COLO829 (cell line): ENCODE results near the gene NFATC1.
A peak's percentile ranks its signal among the peaks of the same experiment; 100 is the strongest.
"Not testable (repeated sequence)": the region's sequence is repeated elsewhere in the genome, so short reads cannot be mapped to it uniquely, and the experiment has no call there.

Experiments
- DNase-seq: peaks from one replicate; pipeline ENCODE4 v3.0.0; 2012; ENCODE audit warnings: low spot score

NFATC1 gene

DNA sequence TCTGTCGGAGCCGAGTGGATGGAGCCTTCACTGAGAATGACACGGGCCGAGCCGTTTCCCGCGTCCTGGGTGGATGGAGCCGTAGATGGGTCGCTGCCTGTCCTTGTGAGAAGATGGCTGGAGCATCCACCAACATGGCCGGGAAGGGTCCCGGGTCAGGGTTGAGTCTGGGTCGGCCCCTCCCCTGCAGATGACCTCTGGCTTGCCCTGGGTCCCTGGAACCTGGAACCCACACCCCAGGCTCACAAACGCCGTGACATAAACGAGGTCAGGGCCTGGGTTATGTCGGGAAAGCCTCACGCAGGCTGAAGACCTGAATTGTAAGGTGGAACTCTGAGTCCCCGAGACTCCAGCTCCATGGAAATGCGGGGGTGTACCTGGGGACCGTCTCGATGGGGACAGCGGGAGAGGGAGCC, 94.9 kb downstream of the NFATC1 start:
- no peak for DNase-seq

DNA sequence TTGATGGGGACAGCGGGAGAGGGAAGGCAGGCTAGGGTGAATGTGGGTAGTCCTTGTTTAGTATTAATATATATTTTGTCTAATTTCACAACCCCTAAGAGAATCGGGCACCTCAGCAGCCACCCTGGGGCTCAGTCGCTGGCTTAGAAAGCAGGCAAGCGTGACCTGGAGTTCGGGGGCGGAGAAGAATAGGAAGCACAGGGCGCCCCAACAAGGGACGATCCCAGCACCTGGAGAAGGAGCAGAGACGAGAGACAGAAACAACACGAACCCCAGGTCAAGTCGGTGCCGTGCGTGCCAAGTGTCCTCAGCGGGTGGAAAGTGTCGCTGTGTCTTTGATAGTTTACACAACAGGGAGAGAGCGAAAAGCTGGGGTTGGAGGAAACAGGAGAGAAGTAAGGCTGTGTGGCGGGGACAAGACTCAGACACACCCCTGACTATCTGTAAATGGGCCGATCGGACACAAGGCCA, 95.4 kb downstream of the NFATC1 start:
- no peak for DNase-seq

DNA sequence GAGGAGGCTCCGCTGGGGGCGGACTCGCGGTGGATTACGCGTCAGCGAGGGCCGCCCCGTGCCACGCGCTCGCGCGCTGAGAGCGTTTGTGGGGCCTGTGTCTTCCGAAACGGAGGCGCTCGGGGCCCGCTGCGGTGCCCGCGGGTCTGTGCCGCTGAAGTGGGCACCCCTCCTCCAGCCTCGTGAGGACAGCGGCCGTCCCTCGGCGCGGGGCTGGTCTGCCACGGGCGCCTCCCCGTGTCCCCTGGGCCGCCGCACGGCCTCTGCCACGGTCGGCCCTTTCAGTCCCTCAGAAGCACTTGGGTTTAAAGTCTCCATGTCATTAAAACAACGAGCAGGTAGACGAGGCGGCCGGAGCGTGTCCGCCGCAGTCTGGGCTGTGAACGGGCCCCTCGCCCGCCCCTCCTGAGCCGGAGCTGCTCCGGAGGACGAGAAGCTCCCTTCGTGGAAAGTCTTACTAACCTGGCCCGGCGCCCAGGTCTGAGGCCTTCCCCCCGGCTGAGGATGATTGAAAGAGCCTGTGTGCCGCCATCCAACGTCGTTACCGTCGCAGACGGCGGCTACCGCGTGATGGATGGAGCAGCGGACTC, 97.6 kb downstream of the NFATC1 start:
- DNase-seq, result no peak

DNA sequence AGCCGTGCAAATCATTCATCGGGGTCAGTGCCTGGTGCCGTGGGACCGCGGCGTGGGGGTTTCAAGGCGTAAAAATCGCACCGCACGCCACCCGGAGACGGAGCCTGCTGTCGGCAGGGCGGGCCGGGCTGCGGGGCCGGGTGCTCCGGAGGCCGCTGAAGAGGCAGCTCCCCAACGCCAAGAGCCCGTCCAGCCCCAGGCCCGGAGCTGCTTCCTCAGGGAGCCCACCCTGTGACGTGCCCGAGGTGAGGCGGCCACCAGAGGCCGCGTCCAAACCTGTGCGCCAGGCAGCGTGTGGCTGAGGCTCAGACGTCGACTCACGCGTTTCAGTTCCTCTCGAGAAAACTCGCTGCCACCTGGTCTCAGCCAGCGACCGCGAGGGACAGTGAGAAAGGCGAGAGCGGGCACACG, 98.1 kb downstream of the NFATC1 start:
- DNase-seq, result no peak

DNA sequence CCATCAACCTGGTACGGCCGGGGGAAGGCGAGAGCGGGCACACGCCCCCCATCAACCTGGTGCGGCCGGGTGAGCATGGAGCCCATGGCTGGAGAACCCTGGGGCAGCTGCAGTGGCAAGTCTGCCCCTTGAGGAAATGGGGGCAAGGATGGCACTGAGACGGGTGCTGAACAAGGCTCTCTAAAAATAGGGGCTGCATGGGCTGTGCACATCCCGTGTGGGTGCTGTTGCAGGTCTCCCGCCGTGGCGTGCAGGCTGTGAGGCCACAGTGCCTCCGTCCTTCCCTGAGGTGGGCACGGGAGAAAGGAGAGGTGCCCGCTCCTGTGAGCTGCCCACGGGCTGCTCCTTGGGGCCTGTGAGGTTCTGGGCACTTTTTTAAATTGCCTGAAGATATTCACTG, 99.2 kb downstream of the NFATC1 start:
- DNase-seq, result no peak

DNA sequence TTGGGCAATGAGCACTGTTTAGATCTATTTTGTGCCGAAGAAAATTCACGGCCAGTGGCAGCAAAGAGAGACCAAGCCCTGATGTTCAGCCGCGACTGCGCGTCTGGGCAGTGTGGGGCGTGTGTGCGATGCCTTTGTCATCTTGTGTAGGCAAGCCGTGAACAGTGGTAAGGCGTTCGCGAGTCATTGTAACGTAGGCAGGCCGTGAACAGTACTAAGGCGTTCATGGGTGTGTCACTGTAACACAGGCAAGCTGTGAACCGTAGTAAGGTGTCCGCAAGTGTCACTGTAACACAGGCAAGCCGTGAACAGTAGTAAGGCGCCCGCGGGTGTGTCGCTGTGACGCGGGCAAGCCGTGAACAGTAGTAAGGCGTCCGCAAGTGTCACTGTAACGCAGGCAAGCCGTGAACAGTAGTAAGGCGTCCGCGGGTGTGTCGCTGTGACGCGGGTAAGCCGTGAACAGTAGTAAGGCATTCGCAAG, 99.9 kb downstream of the NFATC1 start:
- DNase-seq, result no peak

DNA sequence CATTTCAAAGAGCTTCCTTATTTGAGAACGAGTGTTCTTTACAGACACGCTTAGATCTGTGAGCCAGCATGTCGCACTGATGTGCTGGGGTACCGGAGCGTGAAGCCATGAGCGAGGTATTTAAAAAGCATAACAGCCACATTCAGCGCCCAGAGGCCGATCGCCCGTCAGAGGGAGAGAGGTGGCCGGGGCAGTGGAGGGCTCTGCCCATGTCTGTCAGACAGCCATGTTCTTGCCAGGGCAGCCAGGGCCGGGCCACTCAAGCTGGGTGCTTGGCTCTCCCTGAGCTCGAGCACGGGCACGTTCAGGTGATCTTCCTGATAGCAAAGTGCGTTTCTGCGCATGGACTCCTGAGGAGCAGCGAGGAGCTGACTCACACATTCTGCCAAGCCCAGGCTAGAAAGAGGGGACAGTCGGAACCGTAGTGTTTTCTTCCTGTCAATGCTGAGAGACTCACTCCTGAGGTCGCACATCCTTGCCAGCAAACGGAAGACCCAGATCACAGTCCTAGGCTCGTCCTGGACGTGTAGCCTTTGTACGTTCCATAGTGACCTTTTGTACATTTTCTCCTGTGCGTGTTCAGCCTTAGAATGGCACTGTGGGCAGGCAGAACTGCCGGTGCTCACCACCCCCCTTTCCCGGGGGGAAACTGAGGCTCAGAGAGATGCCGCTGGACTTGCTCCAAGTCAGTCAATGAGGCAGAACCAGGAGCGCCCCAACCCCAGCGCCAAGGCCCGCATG, 100.7 kb downstream of the NFATC1 start:
- DNase-seq, result no peak

DNA sequence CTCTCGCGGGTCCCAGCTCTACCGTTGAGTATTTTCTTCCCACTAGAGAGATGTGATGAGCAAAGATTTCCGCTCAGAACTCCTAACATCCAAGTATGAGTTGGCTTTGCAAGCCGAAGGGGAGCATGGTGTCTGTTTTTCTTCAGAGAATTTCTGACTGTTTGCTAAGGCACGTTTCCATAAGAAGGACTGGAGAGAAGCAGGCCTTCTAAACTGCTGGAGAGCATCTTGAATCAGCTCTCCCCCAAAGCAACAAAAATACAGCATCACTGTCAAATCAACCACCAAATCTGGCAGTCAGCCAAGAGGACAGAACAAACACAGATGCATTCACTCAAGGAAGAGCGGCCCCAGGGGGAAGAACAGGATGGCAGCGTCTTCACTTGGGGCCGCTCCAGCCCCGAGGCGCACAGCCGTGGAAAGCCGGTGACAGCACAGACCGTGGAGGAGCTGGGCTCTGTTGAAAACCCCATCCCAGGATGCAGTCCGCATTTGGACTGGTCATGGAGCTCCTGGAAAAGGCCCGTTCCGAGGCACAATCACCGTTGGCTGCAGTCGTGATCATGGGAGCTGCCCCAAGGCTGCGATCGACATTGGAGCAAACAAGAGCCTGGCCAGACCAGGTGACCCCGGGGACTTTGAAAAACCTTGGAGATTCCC, 101.4 kb downstream of the NFATC1 start:
- peak; percentile 59 for DNase-seq

DNA sequence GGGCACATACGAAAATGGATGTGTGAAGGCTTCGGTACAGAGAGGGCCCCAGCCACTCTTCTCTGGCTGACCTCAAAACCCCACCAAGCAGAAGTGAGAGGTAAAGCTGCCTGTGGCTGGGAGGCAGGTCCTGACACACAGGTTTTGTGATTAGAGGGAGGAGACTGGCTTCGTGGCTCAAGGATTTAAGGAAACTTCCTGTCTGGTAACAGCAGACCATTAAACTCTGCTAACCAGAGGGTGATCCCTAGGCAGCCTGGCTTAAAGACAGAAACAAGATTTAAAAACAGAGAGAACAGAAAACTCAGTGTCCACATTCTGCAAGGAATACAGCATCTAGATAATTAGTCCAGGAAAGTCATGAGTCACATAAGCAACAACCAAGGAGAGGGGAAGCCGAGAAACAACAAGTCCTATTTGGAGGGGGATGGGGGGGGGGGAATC, 101.9 kb downstream of the NFATC1 start:
- DNase-seq, result peak; percentile 77

DNA sequence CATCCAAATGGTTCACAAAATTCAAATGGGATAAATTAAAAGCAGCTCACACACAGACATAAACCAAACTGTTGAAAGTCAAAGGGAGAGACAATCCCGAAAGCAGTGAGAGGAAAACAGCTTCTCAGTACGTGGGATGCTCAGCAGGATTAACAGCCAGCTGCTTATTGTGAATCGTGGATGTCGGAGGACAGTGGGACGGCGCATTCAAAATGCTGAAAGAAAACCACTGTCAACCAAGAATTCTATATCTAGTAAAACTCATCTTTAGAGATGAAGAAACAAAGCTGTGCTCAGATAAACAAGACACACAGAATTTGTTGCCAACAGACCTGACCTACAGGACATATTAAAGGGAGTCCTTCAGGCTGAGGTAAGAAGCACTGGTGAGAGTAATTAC, 102.9 kb downstream of the NFATC1 start:
- DNase-seq, result no peak

DNA sequence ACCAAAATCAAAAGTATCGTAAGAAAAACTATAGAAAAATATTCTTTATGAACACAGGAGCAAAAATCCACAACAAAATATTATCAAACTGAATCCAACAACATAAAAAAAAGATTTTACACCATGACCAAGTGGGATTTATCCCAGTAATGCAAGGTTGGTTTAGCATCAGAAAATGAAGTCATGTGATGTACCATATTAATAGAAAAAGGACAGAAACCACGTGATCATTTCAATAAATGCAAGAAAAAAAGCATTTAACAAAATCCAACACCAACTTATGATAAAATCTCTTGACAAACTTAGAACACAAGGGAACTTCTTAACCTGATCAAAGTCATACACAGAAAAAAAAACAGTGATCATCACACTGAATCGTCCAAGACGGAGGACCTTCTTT, 105.3 kb downstream of the NFATC1 start:
- DNase-seq, result no peak

DNA sequence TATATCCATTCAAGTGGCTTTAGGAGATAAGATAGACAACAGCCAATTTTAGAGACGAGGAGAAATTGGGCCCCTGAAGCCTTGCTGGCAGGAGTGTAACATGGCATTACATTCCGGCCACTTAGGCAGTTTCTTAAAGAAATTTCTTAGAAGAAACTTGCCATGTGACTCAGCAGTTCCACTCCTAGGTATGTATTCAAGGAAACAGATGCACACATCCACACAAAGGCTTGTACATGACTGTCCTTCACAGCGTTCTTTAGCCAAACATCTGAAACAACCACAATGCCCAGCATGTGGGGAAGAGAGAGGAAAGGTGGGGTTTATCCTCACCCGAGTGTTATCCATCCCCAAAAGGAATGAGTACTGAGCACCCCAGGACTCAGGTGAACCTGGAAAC, 107.1 kb downstream of the NFATC1 start:
- DNase-seq, result no peak

DNA sequence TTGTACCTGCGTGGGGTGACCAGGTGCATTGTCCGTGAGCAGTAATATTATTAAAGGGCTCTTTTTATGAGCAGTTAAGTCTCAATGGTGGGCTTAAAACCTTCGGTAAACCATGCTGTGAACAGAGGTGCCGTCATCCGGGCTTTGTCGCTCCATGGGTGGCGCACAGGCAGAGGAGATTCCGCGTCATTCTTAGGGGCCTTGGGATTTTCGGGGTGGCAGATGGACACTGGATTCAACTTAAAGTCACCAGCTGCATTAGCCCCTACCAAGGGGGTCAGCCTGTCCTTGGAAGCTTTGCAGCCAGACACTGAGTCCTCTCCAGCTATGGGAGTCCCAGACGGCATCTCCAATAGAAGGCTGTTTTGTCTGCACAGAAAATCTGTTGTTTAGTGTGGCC, 107.7 kb downstream of the NFATC1 start:
- no peak for DNase-seq

DNA sequence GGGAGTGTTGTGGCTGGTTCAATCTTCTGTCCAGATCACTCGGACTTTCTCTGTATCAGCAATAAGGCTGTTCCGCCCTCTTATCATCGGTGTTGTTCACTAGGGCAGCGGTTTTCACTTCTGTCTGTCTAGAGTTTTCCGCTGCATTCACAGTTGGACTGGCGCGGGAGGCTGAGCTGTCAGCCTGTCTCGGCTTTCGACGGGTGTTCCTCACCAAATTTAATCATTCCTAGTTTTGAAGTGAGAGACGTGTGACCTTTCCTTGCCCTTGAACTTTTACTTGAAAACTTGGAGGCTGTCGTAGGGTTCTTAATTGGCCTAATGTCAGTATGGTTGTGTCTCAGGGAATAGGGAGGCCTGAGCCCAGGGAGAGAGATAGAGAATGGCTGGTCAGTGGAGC, 108.3 kb downstream of the NFATC1 start:
- DNase-seq, result no peak

DNA sequence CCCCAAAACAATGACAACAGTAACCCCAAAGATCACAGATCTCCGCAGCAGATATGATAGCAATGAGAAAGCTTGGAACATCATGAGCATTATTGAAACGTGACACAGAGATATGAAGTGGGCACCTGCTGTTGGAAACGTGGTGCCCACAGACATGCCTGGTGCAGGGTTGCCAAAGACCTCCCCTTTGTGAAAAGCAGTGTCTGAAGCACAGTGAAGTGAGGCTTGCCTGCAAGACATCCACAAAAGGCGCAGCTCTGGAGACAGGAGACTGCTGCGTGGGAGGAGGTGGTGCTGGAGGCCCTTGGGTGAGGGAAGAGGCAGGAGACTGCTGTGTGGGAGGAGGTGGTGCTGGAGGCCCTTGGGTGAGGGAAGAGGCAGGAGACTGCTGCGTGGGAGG, 108.8 kb downstream of the NFATC1 start:
- not testable (repeated sequence) for DNase-seq

DNA sequence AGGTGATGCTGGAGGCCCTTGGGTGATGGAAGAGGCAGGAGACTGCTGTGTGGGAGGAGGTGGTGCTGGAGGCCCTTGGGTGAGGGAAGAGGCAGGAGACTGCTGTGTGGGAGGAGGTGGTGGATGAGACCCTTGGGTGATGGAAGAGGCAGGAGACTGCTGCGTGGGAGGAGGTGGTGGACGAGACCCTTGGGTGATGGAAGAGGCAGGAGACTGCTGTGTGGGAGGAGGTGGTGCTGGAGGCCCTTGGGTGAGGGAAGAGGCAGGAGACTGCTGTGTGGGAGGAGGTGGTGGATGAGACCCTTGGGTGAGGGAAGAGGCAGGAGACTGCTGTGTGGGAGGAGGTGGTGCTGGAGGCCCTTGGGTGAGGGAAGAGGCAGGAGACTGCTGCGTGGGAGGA, 109.7 kb downstream of the NFATC1 start:
- DNase-seq, result not testable (repeated sequence)

DNA sequence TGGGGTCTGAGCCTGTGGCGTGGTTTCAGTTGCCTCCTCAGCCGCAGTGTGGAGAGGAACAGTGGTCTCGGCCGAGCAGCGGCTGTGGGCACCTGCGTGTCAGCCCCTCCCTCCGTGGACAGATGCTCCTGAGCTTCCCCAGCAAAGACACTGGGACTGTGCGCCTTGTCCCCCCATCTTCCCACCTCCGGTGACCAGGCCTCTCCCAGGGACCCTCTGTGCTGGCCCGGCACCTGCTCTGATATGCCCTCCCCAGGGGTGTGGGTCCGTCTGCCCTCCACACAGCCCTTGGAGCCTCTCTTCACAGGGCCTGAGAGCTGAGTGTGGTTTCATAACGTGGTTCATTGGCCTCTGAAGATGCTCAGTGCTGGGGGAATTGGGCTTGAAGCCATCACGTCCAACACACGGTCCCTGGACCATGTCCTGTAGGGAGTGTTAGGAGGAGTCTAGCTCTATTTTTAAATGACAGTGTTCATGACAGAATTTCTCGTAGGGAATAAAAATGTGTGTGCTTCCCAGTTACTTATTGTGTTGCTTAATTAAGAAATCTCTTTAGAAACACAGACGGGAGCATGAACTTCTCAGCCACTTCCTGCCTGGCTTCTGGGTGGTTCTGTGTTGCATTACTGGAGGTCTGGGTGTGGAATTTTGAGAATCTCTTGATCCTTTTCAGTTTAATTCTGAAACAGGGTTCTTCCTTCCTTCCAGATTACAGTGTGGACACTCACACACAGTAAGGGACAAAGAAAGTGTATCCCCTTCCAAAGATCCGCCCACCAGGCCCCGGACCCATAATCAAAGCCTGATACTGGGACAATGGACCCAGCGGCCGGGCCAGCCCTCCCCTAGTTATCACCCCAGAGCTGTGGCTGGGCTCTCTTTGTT, 110.7 kb downstream of the NFATC1 start:
- no peak for DNase-seq

DNA sequence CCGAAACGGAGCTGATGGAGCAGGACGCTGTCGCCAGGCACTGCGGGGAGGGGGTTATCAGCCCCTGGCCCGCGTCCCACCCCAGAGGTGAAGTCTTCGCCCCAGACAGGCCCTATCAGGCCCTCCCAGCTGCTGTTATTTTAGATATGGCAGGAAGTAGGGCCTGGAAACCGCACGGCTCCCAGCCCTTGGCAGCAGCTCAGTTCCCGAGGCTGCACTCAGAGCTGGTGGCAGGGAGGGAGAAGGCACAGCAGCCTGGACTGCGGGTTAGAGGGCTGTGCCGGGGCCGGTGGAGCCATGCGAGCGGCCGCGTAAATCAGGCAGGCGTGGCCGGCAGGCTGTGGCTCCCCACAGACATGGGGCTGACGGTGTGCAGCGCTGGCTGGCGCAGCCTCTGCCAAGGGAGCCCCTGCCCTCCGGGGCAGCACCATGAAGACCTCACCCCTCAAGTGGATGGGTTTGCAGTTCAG, 111.4 kb downstream of the NFATC1 start:
- no peak for DNase-seq

DNA sequence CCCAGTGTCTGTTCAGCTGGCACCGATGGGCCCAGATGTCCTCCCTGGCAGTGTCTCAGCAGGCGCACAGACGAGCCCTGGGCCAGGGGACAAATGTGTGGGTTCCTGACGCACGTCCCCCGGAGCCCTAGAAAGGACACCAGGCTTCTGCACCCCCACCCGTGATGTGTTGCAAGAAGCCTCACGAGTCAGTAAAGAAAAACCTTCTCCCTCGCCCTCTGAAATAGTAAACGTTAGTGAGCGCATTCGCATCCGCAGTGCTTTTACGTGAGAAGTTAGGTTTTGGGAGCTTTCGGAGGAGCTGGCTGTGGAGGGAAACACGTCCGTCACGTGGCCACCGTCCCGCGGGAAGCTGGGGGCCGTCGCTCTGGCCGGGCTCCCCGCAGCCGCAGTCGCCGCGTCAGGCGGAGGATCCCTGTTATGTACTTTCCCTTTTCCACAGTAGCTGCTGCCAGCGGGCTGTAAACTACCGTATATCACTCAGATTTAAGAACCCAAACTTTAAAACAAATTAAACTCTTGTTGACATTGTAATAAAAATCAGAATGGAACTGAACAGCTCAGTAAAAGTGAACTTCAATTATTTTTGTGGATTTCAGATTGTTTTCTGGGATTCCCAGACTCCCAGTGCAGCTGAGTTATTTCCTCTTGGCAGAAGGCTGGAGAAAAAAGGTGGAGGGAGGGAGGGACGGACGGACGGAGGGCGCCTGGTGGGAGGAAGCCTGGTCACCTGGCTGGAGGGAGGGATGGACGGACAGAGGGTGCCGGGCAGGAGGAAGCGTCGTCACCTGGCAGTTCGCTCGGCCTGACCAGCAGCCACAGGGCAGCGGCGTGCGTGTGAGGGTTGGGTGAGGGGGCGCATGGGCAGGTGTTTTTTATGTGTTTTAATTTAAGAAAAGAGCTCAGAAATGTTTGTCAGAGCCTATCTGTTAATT, 112.1 kb downstream of the NFATC1 start:
- DNase-seq, result no peak

DNA sequence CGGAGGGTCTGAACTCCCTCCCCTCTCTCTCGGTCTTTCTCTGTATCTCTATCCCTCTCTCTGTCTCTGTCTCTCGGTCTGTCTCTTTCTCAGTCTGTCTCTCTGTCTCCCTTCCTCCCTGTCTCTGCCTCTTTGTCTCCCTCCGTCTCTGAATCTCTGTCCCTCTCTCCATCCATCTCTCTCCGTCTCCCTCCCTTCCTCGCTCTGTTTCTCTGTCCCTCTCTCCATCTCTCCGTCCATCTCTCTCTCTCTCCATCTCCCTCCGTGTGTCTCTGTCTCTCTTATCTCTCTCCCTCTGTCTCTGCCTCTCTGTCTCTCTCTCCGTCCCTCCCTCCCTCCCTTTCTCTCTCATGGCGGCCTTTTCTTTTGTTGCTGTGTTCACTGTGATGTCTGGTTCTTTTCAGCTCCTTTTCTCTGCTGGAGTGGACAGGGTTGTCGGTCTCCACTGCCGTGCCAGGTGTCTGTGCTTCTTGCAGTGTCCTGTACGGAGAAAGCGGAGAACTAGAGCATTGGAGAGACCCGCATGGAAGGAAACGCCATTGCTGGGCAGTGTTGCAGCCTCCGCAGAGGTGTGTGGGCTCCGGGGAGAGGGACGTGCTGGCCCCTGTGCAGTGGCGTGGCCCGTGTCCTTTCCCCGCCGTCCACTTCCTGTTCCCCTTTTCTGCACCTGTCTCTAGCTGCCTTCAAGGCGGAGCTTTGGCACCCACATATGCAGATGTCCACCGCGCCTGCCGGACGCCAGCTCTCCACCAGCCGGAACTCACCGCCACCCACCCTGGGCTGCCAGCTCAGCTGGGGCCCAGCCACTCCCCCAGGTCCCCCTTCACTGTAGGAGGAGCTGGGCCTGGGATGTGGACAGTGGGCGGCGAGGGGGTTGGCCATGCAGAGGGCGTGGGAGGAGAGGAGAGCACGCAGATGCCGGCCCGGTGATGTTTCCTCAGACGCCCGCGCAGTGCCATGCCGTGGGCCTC, 113.1 kb downstream of the NFATC1 start:
- no peak for DNase-seq
